Hematopoietic multipotent progenitor cell treated with erythropoietin and hydrocortisone succinate and interleukin-3 and kit ligand, for 15 days (in vitro differentiated cells): ENCODE data around the gene BABAM2.
"Not testable (repeated sequence)": the region's sequence is repeated elsewhere in the genome, so short reads cannot be mapped to it uniquely, and the experiment has no call there.

Experiments used
- DNase-seq: peaks from one replicate; pipeline ENCODE4 v3.0.0-alpha.2; 2015; ENCODE audit warnings: low spot score

Gene BABAM2

DNA sequence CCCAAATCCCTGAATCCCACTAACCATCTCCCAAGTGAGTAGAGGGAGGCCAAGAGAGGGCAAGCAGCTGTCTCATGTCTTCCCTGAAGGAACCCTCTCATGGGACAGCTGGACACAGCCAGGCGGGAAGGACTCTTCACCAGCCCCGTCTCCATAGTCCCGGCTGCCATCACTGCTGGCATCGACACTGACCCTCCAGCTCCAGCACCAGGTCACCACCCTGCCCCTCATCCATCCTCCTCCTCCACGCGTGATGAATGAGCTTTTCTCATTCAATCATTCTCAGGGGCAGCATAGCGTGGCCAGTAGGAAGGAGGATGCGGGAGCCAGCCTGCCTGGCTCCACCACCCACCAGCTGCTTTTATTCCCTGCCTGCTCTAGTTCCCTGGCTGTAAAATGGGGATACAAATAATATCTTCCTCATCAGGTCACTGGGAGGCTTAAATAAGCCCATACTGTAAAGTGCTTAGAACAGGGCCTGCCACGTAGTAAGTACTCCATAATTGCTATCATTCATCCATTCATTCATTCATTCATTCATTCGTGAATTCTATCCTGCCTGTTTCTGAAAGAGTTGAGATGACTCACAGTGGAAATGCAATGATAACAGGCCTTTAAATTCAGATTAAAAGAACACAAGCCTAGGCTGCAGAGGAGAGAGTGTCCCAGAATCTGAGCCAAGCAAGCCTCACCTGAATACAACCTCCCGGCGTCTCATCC lies 471.6 kb downstream of the BABAM2 start:
- DNase-seq: no peak

GRCh38 chr2:28362991-28363521 lies 472.5 kb downstream of the BABAM2 start:
- DNase-seq: no peak

DNA sequence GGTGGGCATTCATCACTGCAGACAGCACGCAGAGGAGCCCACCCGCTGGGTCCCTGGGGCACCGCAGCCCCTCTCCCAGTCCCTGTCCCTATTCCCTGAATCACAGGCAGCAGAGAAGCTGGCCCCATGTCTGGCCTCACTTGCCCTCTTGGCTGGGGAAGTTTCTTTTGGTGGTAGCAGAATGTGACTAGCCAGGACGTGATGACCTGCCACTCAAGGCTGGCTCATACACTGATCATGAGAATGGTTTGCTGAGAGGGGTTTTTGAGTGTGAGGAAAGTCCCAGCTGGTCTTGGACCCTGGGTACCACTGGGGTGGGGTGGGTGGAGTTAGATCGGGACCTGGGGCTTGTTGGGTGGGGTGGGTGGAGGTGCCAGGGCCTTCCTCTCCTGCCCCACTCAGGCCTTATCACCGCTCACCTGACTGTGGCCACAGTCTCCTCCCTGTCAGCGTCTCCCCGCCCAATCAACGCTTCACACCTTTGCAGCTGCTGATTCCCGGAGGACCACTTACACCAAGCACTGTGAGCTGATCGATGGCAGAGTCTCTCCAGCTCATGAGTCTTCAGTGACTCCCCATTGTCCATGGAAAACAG lies 473.3 kb downstream of the BABAM2 start:
- peak; percentile 44 for DNase-seq

- no peak for DNase-seq
Observed at GRCh38 chr2:28364610-28365009, 474.1 kb downstream of the BABAM2 start.

DNA sequence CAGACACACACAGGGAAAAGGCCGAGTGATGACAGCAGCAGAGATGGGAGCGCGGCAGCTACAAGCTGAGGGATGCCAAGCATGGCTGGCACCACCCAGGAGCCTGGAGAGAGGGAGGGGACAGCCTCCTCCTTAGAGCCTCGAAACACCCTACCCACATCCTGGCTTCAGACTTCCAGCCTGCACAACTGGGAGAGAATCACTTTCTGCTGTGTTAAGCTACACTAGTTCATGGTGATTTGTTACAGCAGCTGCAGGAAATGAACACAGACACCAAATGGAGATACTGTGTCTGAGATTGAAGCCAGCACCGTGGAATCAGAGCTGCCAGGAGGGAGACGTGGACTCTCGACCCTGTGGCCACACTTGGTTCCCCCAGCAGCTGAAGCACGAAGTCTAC lies 474.6 kb downstream of the BABAM2 start:
- no peak for DNase-seq

GRCh38 chr2:28366149-28366495 lies 475.6 kb downstream of the BABAM2 start:
- no peak for DNase-seq

DNA sequence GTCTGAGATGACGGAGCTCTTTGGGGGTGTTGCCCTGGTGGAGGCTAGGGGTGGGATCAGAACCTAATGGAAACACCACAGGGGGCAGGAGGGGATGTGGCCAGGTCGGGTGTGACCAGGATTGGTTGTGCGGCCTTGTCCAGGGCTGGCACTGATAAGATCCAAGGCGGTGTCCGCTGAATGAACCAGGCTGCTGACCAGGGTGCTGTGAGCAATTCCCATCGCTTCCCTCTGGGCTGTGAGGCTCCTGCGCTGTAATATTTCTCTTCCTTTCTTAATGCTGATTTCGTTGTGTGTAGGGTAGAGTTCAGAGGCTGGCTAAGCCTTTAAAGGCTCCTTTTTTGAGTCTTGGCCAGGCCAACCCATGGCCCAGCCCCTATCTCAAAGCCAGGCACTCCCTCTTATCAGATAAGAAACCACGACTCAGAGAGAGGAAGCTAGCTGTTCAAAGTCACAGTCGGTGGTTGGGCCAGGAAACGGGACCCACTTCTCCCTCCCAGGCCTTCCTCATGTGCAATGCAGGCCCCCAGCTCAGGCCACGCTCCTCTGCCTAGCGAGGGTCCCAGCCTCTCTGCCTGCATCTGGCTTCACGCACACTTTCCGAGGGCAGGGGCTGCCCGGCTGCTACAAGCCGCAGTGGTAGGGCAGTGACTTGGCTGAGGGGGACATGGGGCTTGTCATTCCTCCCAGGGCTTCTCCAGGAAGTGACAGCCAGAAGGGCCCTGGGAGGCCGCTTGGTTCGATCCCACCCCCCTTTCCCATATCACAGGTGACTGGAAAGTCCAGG lies 476.2 kb downstream of the BABAM2 start:
- DNase-seq: peak; percentile 74

GRCh38 chr2:28367667-28368356 lies 477.3 kb downstream of the BABAM2 start:
- DNase-seq: no peak

GRCh38 chr2:28368357-28368798 lies 477.8 kb downstream of the BABAM2 start:
- DNase-seq: no peak

- no peak for DNase-seq
Observed at GRCh38 chr2:28369358-28369757, 478.8 kb downstream of the BABAM2 start.

DNA sequence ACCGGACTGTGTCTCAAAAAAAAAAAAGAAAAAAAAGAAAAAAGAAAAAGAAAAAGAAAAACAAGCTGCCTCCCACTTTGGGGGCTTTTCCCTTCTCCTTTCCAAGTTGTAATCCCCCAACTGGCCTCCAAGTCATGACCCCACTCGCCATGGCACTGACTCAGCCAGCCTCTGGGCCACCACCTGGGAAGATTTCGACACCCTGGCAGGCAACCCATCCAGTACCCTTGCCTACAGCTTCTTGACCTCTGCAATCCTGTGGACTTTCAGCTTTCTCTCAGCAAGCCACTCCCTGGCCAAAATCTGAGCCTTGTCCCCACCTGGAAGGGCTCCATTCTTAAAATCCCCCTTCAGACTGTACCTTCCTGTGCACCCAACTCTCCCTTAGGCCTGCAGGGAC lies 479.8 kb downstream of the BABAM2 start:
- DNase-seq: no peak

DNA sequence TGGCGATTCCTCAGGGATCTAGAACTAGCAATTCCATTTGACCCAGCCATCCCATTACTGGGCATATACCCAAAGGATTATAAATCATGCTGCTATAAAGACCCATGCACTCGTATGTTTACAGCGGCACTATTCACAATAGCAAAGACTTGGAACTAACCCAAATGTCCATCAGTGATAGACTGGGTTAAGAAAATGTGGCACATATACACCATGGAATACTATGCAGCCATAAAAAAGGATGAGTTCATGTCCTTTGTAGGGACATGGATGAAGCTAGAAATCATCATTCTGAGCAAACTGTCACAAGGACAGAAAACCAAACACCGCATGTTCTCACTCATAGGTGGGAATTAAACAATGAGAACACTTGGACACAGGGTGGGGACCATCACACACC lies 481.2 kb downstream of the BABAM2 start:
- DNase-seq: not testable (repeated sequence)

DNA sequence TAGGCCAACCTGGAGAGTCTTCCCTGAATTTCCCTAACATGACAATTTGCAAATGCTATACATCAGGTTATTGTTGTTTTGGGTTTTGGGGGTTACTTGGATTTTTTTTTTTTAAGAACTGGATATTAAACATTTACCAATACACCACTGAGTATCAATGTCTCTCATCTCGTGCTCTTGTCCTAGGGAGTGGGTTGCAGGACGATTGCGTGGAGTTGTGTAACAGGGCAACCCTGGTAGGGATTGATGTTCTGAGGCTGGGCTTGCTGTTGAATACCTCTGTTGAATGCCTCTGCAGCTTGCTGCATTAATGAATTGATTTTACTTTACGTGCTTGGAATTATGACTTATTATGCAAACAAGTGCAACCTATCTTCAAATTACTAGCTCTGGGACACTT lies 483.3 kb downstream of the BABAM2 start:
- DNase-seq: no peak

DNA sequence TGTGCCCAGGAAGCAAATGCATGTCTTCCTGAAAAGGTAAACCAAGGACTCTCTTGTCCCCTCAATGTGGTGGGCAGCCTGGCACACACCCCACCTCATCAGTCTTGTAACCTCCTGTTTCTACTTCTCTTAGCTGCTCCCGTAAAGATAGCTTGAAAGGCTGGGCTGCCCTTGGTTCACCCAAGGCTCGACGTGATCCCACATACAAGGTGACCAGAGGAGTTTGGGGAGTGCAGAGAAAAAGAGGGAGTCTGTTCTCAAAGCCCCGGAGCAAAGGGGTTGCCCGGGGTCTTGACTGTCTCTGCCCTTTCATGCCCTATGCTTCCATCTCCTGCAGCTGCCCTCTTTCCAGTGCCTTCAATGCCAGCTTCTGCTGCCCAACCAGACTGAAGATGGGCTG lies 483.8 kb downstream of the BABAM2 start:
- no peak for DNase-seq

DNA sequence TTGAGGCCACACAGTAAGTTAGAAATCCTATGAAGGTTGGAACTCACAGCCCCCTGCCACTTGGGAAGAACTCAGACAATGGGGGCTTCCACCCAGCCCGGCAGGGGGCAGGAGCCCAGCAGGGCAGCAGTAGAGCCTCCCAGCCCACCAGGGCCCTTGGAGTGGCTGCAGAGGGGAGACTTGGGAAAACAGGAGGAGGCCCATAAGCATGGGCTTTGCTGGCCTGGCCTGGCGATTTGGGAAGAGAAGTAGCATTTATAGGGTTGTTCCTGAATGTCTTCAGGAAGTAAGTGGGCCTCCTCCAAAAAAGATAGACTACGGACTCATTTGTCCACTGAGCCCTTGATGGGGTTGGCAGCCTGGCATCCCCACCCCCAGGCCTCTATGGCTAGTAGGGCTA lies 484.7 kb downstream of the BABAM2 start:
- no peak for DNase-seq

DNA sequence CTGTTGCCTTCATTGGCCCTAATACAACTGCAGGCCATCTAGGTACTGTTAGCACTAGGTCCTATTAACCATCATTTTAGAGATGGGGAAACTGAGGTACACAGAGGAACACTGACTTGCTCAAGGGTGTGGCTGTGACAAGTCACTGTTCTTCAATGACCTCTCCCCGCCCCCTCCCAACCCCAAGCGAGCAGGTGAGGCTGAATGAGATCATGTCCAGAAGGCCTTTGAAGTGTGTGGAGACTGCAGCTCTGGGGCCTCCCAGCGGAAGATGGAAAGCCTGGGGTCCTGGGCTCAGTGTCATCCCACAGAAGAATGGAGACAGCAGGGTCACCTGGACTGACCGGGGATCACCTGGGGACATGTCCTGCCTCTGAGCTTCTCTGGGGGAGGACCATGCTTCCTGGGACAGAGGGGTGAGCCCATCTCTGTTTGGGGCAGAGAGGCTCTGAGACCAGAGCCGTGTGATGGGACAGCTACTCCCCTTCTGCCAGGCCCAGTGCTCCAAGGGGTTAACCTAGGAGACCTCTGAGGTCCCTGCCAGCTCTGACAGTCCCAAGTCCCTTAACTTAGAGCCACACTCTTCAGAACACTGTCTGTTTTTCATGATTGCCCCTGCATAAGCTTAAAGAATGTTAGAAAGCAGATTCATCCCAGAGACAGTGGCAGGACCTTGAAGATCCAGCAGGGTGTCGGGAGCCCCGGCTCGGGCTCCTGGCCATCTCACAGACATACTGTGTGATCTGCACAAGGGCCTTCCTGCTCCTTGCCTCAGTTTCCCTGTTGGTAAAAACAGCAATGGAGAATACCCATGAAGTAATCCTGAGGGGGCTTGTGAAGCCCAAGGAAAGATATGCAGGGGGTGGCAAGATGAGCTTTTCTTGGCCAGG lies 485.5 kb downstream of the BABAM2 start:
- DNase-seq: no peak

GRCh38 chr2:28377195-28377816 lies 486.8 kb downstream of the BABAM2 start:
- no peak for DNase-seq

- DNase-seq: peak; percentile 42
Observed at GRCh38 chr2:28377984-28378678, 487.6 kb downstream of the BABAM2 start.

GRCh38 chr2:28378679-28379584 lies 488.4 kb downstream of the BABAM2 start:
- no peak for DNase-seq
